Type B pancreatic cell (in vitro differentiated cells): ENCODE measurements around the gene PKP2. TPM values are rescaled to one million over a fixed set of nuclear protein-coding genes. Genes with fewer than 3 reads are reported as not detected.

Source experiments
- DNase-seq: peaks from one replicate; pipeline ENCODE4 v3.0.0; 2021; ENCODE audit warnings: mixed read lengths; ENCODE audit not compliant: unreplicated experiment; ENCODE audit errors: extremely low spot score
- H3K27ac Mint-ChIP-seq: 2 replicates; pipeline ENCODE4 v1.8.0; 2021; ENCODE audit warnings: mild to moderate bottlenecking, mixed read lengths
- H3K27me3 Mint-ChIP-seq: 2 replicates; pipeline ENCODE4 v1.8.0; 2021; ENCODE audit warnings: mixed read lengths
- H3K36me3 Mint-ChIP-seq: 2 replicates; pipeline ENCODE4 v1.8.0; 2021; ENCODE audit warnings: mixed read lengths
- H3K4me1 Mint-ChIP-seq: one replicate; pipeline ENCODE4 v1.8.0; 2021; ENCODE audit warnings: mixed read lengths; ENCODE audit not compliant: unreplicated experiment
- H3K4me3 Mint-ChIP-seq: 2 replicates; pipeline ENCODE4 v1.8.0; 2021; ENCODE audit warnings: mild to moderate bottlenecking, mixed read lengths
- H3K9me3 Mint-ChIP-seq: 2 replicates; pipeline ENCODE4 v1.8.0; 2021; ENCODE audit warnings: mixed read lengths
- total RNA-seq: library from RNA; stranded (reverse); gene quantifications from 2 replicates; pipeline ENCODE4 v1.2.1, GENCODE V29; 2021; ENCODE audit warnings: low replicate concordance
- TF ChIP-seq, protein P1 (sequence below): fragments of 200-600 bp; sonication (generic); conservative IDR thresholded peaks from 2 replicates; pipeline ENCODE4 v1.5.0; 2021; ENCODE audit warnings: antibody characterized with exemption, mild to moderate bottlenecking

PKP2 gene
- total RNA-seq, 1 donor from 2014 or later, result 29.5 TPM

DNA sequence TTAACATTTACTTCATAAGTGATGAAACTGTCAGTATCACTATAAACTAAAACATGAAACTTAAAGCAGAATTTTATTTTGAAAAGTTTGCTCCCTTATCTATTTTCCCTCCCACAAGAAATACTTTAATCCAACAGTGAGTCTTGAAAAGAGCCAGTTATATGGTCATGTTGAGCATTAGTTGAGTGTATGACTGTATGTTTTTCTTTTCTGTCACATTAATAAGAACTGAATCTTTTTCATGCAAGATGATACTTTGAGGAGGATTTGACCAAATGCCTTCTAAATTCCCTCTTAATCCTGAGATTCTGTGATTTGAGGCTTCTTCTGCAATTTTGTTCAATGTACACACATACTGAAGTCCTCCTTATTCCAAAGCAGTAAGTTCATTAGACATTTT, 107.1 kb downstream of the PKP2 start:
- H3K4me1 Mint-ChIP-seq, result no peaks in the 10 kb centered on the region
- peaks cover 33% of the 10 kb centered on the region for H3K36me3 Mint-ChIP-seq
- no peak overlapping the region for H3K27ac Mint-ChIP-seq
- TF ChIP-seq, protein P1, sequence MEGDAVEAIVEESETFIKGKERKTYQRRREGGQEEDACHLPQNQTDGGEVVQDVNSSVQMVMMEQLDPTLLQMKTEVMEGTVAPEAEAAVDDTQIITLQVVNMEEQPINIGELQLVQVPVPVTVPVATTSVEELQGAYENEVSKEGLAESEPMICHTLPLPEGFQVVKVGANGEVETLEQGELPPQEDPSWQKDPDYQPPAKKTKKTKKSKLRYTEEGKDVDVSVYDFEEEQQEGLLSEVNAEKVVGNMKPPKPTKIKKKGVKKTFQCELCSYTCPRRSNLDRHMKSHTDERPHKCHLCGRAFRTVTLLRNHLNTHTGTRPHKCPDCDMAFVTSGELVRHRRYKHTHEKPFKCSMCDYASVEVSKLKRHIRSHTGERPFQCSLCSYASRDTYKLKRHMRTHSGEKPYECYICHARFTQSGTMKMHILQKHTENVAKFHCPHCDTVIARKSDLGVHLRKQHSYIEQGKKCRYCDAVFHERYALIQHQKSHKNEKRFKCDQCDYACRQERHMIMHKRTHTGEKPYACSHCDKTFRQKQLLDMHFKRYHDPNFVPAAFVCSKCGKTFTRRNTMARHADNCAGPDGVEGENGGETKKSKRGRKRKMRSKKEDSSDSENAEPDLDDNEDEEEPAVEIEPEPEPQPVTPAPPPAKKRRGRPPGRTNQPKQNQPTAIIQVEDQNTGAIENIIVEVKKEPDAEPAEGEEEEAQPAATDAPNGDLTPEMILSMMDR, result no peak
- DNase-seq, result no peak
- no peaks in the 10 kb centered on the region for H3K9me3 Mint-ChIP-seq
- no peak overlapping the region for H3K4me3 Mint-ChIP-seq
- H3K27me3 Mint-ChIP-seq, result no peaks in the 10 kb centered on the region

DNA sequence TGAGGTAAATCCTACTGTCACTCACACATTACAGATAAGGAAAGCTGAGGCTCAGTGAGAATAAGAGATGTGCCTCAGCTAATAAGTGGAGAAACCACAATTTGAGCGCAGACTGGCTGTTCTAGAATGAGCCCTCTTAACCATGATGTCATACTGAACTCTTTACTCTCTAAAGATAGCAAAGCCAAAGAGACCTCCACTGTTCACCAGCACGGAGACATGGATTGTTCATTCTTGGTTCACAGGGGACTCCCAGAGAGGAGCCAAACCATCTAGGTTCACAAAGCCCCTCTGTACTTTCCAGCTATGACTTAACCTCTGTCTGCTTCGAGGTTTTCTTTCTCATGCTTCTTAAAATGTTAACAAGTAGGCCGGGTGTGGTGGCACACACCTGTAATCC, 108.2 kb downstream of the PKP2 start:
- Mint-ChIP-seq H3K27me3 (no peaks in the 10 kb centered on the region), H3K4me3 (no peak overlapping the region), H3K36me3 (peaks cover 29% of the 10 kb centered on the region), H3K4me1 (no peaks in the 10 kb centered on the region), H3K27ac (no peak overlapping the region), H3K9me3 (no peaks in the 10 kb centered on the region)
- no peak for DNase-seq
- TF ChIP-seq, protein P1, result no peak

DNA sequence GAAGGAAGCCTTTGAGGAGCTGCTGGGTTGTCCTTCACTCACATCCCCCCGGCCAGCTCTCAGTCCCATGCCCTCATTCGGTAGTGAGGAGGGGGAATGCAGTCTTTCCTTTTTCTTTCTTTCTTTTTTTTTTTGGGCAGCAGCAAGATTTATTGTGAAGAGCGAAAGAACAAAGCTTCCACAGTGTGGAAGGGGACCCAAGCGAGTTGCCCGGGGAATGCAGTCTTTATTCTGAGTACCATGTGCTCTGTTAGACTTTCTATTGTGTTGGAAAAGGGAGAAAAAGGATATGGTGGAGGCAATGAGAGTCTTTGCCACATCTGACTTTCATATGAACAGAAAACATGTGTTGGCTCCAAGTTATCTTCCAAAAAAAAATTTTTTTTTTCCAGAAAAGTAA, 111.0 kb downstream of the PKP2 start:
- H3K9me3 Mint-ChIP-seq, result no peaks in the 10 kb centered on the region
- H3K27me3 Mint-ChIP-seq, result no peaks in the 10 kb centered on the region
- H3K27ac Mint-ChIP-seq, result no peak overlapping the region
- H3K4me1 Mint-ChIP-seq, result no peaks in the 10 kb centered on the region
- H3K36me3 Mint-ChIP-seq, result peaks cover 20% of the 10 kb centered on the region
- H3K4me3 Mint-ChIP-seq, result no peak overlapping the region
- DNase-seq, result no peak
- TF ChIP-seq, protein P1, result no peak

DNA sequence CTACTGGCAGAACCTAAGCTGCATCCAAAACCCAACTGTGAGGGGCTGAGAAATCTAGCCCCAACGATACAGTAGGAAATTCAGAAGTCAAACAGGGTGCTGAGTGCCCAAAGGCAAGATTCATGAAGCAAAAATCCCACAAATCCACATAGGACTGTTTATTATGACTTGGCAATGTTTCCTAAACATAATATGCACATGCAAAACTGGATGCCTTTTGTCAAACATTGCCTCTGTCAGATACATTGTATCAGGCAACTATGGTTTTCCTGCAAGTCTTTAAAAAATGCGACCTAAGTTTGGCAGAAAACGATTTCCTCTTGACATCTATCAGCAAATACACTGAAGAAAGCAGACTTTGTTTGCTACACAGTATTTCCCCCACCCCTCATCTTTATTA, 113.5 kb downstream of the PKP2 start:
- Mint-ChIP-seq H3K4me3 (no peak overlapping the region), H3K36me3 (peaks cover 8% of the 10 kb centered on the region), H3K27ac (no peak overlapping the region), H3K9me3 (no peaks in the 10 kb centered on the region), H3K27me3 (peaks cover 4% of the 10 kb centered on the region), H3K4me1 (no peaks in the 10 kb centered on the region)
- no peak for DNase-seq
- TF ChIP-seq, protein P1, result no peak

DNA sequence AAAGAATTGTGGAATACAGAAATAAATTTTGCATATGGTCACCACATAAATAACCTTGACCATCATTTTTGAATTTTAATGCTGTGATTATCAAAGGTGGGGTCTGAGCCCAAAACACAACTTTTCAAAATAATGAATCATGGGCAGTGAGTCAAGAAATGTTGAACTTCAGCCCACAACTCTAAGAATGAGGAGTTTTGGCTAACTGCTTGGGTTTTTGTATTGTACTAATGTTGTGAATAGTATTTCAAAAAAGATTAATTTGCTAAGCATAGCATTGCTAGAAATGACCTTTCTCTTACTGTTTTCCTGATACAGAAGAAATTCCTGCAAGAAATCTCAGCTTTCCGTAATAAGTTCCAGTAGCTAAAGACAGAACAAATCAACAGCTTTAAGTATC, 116.5 kb downstream of the PKP2 start:
- Mint-ChIP-seq H3K9me3 (no peaks in the 10 kb centered on the region), H3K27ac (no peak overlapping the region), H3K4me3 (no peak overlapping the region), H3K36me3 (no peaks in the 10 kb centered on the region), H3K4me1 (no peaks in the 10 kb centered on the region), H3K27me3 (peaks cover 4% of the 10 kb centered on the region)
- DNase-seq, result no peak
- TF ChIP-seq, protein P1, result no peak

DNA sequence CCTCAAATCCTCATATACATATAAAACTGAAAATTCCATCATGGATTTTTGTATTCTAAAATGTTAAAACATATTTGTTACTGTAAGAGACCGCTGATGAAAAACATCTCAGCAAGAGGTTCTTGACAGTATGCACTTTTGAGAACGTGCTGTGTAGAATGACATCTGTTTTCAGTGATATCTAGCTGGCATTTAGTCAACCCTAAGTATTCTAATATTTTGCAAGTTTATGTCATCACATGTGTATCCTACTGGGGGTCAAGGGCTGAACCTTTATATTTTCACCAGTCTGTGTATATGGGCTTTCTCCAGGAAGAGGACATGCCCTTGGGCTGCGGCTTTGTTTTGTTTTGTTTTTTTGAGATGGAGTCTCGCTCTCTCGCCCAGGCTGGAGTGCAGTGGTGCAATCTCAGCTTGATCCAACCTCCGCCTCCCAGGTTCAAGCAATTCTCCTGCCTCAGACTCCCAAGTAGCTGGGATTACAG, 118.8 kb downstream of the PKP2 start:
- H3K27ac Mint-ChIP-seq, result no peak overlapping the region
- DNase-seq, result no peak
- H3K4me3 Mint-ChIP-seq, result no peak overlapping the region
- no peaks in the 10 kb centered on the region for H3K4me1 Mint-ChIP-seq
- H3K36me3 Mint-ChIP-seq, result no peaks in the 10 kb centered on the region
- TF ChIP-seq, protein P1, result no peak
- H3K9me3 Mint-ChIP-seq, result no peaks in the 10 kb centered on the region
- H3K27me3 Mint-ChIP-seq, result peaks cover 7% of the 10 kb centered on the region
